HG02943 (cell line): ENCODE results near the gene IFI35.

ENCODE experiments used
- ATAC-seq: cut with Tn5 transposase; IDR thresholded peaks from one replicate; pipeline ENCODE4 v1.9.1; 2021; ENCODE audit warnings: mild to moderate bottlenecking, low read depth, moderate library complexity; ENCODE audit not compliant: unreplicated experiment

The IFI35 gene

GRCh38 chr17:43020789-43021740, 14.5 kb downstream of the IFI35 start:
- no peak for ATAC-seq

DNA sequence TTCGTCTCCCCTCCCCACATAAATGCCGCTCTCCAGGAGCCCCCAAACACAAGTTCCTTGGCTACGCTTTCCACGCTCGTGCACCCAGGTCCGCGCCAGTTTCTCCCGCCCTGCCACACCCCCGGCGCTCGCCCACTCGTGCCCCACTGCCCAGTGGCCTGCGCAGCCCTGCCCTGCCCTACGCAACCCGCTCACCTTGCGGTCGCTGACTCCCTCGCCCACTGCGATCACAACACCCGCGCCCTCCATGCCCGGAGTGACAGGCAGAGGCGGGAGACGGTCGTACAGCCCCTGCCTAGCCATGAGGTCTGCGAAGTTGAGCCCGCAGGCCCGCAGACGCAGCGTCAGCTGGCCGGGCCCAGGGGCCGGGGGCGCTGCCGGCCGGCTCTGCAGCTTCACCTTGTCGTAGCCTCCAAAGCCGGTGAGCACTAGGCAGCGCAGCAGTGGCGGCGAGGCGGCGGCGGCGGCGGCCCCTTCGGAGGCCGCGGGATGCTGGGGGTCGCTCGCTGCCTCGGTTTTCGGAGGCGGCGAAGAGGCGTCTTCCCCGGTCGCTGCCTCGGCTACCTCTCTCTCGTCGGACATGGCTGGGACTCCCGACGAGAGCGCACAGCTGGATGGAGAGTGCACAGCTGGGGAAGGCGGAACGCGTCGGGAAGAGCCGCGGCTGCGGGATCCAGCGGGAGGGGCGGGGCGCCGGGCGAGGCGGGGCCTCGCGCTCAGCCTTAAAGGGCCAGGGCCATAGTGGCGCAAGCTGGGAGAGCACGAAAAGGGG, 15.3 kb downstream of the IFI35 start, which contains the start of gene VAT1:
Gene VAT1 (minus strand): TSS at position 645 of the 772 bp plus-strand sequence. CDS start 63 bp downstream, at position 582.
- no peak for ATAC-seq

- no peak for ATAC-seq
Measured at GRCh38 chr17:43024407-43025289, 18.1 kb downstream of the IFI35 start, which contains the start of gene RND2. RND2 (plus strand) TSS chr17:43025231; CDS start chr17:43025348, 117 bp downstream.

DNA sequence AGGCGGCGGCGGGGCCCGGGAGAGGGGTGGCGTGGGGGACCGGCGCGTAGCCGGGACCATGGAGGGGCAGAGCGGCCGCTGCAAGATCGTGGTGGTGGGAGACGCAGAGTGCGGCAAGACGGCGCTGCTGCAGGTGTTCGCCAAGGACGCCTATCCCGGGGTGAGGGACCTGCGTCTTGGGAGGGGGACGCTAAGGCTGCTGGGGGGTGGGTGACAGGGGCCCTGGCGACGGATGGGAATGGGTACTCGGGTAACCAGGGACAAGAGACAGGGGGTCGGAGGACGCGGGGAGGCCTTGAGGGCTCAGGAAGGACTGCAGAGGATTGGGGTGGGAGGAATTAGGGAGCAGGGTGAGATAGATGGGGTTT, 18.7 kb downstream of the IFI35 start:
- no peak for ATAC-seq

- no peak for ATAC-seq
Measured at GRCh38 chr17:43025766-43026537, 19.4 kb downstream of the IFI35 start.

GRCh38 chr17:43026595-43026994, 20.0 kb downstream of the IFI35 start:
- ATAC-seq: no peak

DNA sequence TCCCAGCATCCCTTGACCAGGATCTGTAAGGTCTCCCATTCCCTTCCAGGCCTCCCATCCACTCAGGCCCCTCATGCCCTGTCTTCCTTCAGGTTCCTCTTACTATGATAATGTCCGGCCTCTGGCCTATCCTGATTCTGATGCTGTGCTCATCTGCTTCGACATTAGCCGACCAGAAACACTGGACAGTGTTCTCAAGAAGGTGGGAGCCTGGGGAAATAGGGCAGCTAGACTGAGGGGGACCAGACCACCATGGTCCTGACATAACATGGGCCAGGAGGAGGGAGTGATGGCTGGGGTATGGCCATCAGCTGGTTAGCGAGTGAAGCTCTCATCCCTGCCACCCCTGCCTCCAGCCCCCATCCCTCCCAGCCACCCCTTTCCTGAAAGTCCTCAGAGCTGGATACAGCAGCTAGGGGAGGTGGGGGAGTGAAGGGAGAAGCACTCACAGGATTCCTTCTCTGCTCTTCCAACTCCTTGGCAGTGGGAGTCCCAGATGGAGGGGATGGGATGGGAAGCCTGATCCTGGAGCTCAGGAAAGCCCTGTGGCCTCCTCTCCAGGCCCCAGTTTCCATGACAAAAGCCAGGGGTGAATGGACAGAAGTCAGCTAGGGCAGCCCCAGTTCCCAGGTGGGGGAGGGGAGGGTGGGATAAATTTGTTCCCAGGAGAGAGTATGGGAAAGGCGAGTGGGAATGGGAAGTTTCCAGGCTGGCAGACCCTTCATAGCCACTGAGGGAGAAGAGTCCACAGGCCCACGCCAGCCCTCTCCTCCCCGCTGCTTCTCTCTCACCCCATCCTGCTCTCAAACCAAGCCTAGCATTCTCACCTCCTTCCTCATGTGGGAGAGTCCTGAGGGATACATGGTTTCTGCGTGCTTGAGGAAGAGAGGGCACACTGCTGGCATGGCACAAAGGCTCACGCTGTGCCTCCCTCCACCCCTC, 20.8 kb downstream of the IFI35 start:
- no peak for ATAC-seq

GRCh38 chr17:43028221-43028861, 21.8 kb downstream of the IFI35 start:
- no peak for ATAC-seq

GRCh38 chr17:43030137-43030767, 23.7 kb downstream of the IFI35 start:
- no peak for ATAC-seq

DNA sequence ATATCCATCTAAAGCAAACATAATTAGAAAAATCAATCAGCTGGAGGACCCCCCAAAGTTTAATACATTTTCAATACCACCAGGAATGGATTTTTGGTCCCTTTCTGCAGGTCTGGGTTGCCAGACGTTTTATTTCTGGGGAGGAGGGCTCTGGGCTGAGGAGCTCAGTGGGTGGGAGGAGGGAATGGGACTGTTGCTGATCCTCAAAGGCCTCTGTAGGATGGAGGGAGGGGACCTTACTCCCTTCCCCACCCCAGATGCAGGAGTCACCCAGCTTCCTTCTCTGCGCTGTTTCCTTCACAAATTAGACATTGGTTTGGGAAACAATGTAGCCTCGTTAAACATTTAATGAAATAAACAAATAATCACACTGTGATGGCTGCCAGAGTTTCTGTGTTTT, 25.1 kb downstream of the IFI35 start:
- no peak for ATAC-seq

- ATAC-seq: no peak
Measured at GRCh38 chr17:43033948-43034881, 27.6 kb downstream of the IFI35 start.

DNA sequence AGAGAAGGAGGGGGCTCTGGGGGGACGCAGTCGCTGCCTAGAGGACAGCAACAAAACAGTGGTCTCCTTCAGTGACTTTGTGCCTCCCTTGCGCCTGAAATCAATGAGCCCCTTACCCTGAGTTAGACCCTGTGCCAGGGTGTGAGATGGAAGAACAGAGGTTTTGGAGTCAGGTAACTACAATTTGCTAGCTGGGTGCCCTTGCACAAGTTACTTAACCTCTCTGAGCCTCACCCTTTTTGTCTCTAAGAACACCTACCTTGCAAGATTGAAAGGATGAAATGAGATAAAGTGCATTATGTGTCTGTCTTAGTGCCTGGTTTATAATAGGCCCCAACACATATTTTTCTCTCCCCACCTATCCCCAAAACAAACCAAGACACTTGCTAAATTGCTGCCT, 28.3 kb downstream of the IFI35 start:
- no peak for ATAC-seq

- no peak for ATAC-seq
Measured at GRCh38 chr17:43039646-43040045, 33.1 kb downstream of the IFI35 start.

DNA sequence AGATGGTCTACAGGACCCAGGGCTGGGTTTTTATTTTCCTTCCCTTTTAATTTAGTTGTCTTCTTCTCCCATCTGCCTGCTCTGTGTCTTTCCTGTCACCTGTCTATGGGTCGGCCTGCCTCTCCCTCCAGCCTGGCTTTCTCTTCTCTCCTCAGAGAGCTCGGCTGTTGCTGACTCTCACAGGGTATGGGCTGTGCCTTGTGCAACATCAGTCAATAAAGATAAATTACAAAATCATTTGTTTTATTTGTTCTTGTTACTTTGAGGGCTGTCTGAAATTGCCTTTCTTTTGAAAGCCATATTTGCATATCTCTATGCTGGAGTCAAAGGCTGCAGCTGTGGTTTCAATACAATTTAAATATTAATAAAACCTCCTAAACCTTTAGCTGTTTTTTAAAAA, 34.1 kb downstream of the IFI35 start:
- ATAC-seq: no peak

- ATAC-seq: no peak
Measured at GRCh38 chr17:43042025-43042628, 35.5 kb downstream of the IFI35 start.

- no peak for ATAC-seq
Measured at GRCh38 chr17:43043307-43043706, 36.7 kb downstream of the IFI35 start.
